GM12801 (cell line): ENCODE results near the gene ART4.

Source experiments
- CTCF ChIP-seq: IDR thresholded peaks from one replicate; pipeline ENCODE4 v1.5.1; 2011; ENCODE audit warnings: control low read depth; ENCODE audit not compliant: insufficient read length; ENCODE audit errors: extremely low read depth

Gene ART4

GRCh38 chr12:14880890-14881453, 37.6 kb upstream of the ART4 start:
- no peak for TF ChIP-seq CTCF

DNA sequence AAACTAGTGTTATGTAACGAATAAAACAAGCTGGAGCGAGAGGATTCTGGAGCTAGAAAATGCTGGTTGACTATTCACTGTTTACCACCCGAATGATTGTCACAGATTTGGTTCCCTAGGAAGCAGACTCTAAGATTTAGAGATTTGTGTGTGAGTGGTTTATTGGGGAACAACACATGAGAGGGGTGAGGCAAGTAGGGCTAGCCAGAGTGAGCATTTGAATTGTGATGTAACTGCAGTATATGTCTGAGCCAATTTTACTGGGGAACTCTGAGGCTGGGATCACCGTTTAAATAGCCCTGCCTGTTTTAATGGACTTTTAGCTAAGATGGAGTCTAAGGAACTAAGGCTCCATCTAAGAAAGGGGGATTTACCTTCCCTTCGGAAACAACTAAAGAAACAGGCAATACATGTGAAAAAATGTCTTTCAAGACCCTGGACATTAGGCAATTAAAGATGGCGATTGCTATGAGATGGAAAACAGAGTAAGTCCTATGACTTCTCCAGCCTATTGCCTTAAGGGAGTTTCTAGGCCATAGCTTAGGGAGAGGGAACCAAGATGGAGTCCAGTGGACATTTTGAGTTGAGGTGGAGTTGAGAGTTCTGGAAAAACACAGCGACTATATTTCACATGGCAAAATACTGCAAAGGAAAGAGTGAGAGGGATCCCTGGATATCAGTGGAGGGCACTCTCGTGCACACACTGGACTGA, 36.1 kb upstream of the ART4 start:
- TF ChIP-seq CTCF = no peak

DNA sequence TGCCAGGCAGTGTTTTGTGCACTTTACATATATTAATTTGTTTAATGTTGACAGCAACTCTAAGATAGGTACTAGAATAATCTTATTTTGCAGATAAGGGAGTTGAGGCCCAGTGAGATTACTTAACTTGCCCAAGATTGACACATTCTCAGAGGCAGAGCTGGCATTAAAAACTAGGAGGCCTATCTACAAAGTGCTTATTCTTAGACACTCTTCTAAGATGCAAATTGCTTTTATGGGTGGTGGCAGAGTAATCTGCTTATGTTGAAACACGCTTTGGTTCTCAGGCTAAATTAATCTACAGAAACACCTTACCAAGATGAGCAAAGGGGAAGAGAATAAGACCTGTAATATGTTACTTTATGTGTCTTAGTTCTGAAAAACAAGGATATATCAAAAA, 35.2 kb upstream of the ART4 start:
- no peak for TF ChIP-seq CTCF

GRCh38 chr12:14876833-14877232, 33.5 kb upstream of the ART4 start:
- TF ChIP-seq CTCF = no peak

- TF ChIP-seq CTCF = no peak
Observed at GRCh38 chr12:14874882-14875281, 31.6 kb upstream of the ART4 start.

GRCh38 chr12:14873440-14874185, 30.3 kb upstream of the ART4 start:
- no peak for TF ChIP-seq CTCF

DNA sequence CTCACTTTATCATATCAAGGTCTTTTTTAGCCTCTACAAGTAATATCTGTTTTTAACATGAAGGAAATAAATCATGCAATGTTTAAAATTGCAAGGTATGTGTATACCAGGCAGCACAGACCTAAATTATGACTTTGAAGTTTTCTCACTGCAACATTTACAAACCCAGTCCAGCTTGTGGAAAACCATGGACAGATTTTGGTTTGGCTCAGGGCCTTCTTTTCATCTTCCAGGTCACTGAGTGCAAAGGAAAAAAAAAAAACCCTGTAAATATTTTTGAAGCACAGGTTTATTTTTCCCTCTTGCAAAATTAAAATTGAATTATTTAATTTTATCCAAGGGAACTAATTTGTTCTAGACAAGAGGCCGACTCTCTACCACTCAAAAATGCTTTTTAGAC, 28.6 kb upstream of the ART4 start:
- no peak for TF ChIP-seq CTCF
